Cardiac muscle cell (in vitro differentiated cells and primary cell): ENCODE results near the gene CACNA2D3. TPM values are rescaled to one million over a fixed set of nuclear protein-coding genes. Genes with fewer than 3 reads are reported as not detected.

Source experiments
- DNase-seq, 2 donors: peaks; one replicate each; pipeline versions ENCODE4 v3.0.0 to v3.0.0-alpha.2; 2010 to 2017; ENCODE audit warnings: low read depth in 1 of 2, low spot score in 1 of 2
- H3K27ac ChIP-seq: fragments of 200-600 bp; sonication (generic); 2 replicates; pipeline ENCODE4 v1.5.1; 2016
- H3K27me3 ChIP-seq: fragments of 200-600 bp; sonication (generic); 2 replicates; pipeline ENCODE4 v1.6.0; 2016; ENCODE audit warnings: control low read depth
- H3K36me3 ChIP-seq: fragments of 200-600 bp; sonication (generic); 2 replicates; pipeline ENCODE4 v1.5.1; 2016; ENCODE audit warnings: control low read depth
- H3K4me1 ChIP-seq: fragments of 200-600 bp; sonication (generic); 2 replicates; pipeline ENCODE4 v1.8.1; 2017; ENCODE audit warnings: low read depth, mild to moderate bottlenecking, mixed run types
- H3K4me3 ChIP-seq: fragments of 200-600 bp; sonication (generic); 2 replicates; pipeline ENCODE4 v1.5.1; 2016; ENCODE audit warnings: mild to moderate bottlenecking
- H3K9me3 ChIP-seq: fragments of 200-600 bp; sonication (generic); 2 replicates; pipeline ENCODE4 v1.5.1; 2017; ENCODE audit warnings: low read depth, mild to moderate bottlenecking, control low read depth
- CTCF ChIP-seq: IDR thresholded peaks from 2 replicates; pipeline ENCODE4 v1.5.1; 2012; ENCODE audit warnings: low read depth, mild to moderate bottlenecking, low read length
- polyA plus RNA-seq: library from polyadenylated mRNA; unstranded; fragments of >200 nt; fragmentation: Nextera tagmentation; extraction: Ambion mirVana; gene quantifications from 2 replicates; pipeline ENCODE4 v1.2.1, GENCODE V29; 2016
- total RNA-seq: library from RNA; depleted of rRNA; stranded (reverse); fragments of >200 nt; gene quantifications from 2 replicates; pipeline ENCODE4 v1.2.3, GENCODE V29; 2016

The CACNA2D3 gene
- total and polyA plus RNA-seq, 2 experiments from 2014 or later, result 0.45 to 0.59 TPM

GRCh38 chr3:54582424-54582823, 460.1 kb downstream of the CACNA2D3 start:
- H3K4me1 ChIP-seq, result no peaks in the 10 kb centered on the region
- H3K27me3 ChIP-seq, result peaks cover 24% of the 10 kb centered on the region
- no peaks in the 10 kb centered on the region for H3K36me3 ChIP-seq
- no peak for DNase-seq
- no peak overlapping the region for H3K4me3 ChIP-seq
- no peak for TF ChIP-seq CTCF
- no peaks in the 10 kb centered on the region for H3K9me3 ChIP-seq
- no peak overlapping the region for H3K27ac ChIP-seq

- Histone ChIP-seq H3K4me1 (no peaks in the 10 kb centered on the region), H3K9me3 (no peaks in the 10 kb centered on the region), H3K27ac (no peak overlapping the region), H3K36me3 (no peaks in the 10 kb centered on the region), H3K27me3 (peaks cover 4% of the 10 kb centered on the region), H3K4me3 (no peak overlapping the region)
- no peak for DNase-seq
- no peak for TF ChIP-seq CTCF
Observed at GRCh38 chr3:54591157-54591556, 468.8 kb downstream of the CACNA2D3 start.

- Histone ChIP-seq H3K27me3 (peaks cover 4% of the 10 kb centered on the region), H3K27ac (no peak overlapping the region), H3K4me1 (no peaks in the 10 kb centered on the region), H3K36me3 (no peaks in the 10 kb centered on the region), H3K9me3 (no peaks in the 10 kb centered on the region), H3K4me3 (no peak overlapping the region)
- TF ChIP-seq CTCF, result no peak
- DNase-seq, result no peak
Observed at GRCh38 chr3:54593653-54594052, 471.3 kb downstream of the CACNA2D3 start.

GRCh38 chr3:54596087-54596486, 473.7 kb downstream of the CACNA2D3 start:
- TF ChIP-seq CTCF, result no peak
- Histone ChIP-seq H3K27me3 (peaks cover 4% of the 10 kb centered on the region), H3K4me1 (peaks cover 16% of the 10 kb centered on the region), H3K4me3 (no peak overlapping the region), H3K9me3 (no peaks in the 10 kb centered on the region), H3K27ac (no peak overlapping the region), H3K36me3 (no peaks in the 10 kb centered on the region)
- no peak for DNase-seq

GRCh38 chr3:54599716-54600115, 477.4 kb downstream of the CACNA2D3 start:
- H3K36me3 ChIP-seq, result no peaks in the 10 kb centered on the region
- no peak for DNase-seq
- no peak overlapping the region for H3K4me3 ChIP-seq
- no peaks in the 10 kb centered on the region for H3K9me3 ChIP-seq
- no peaks in the 10 kb centered on the region for H3K27me3 ChIP-seq
- no peak for TF ChIP-seq CTCF
- peaks cover 19% of the 10 kb centered on the region for H3K4me1 ChIP-seq
- no peak overlapping the region for H3K27ac ChIP-seq
